HCT116 (cell line): ENCODE results near the gene GALNT13. TPM values are rescaled to one million over a fixed set of nuclear protein-coding genes. Genes with fewer than 3 reads are reported as not detected.

Experiments
- ATAC-seq: fragments of 200-7000 bp; cut with Tn5 transposase; 2 replicates; pipeline ENCODE4 v1.9.1; 2020; ENCODE audit warnings: mild to moderate bottlenecking, moderate library complexity
- BruUV-seq: library from RNA; stranded (reverse); fragments of 400-500 nt; replicated peaks from 2 replicates; lab custom pipeline; 2021; lab: Mats Ljungman, UMichigan
- CTCF ChIA-PET: fragments of 300-600 bp; sonication (Branson Sonifier 250); formaldehyde crosslinking; loops from one replicate; lab custom pipeline; 2021; ENCODE audit warnings: antibody characterized with exemption; lab: Charles Lee
- POLR2A ChIA-PET: fragments of 300-600, 350-600 bp; sonication (Branson Sonifier 250); formaldehyde crosslinking; loops from one replicate; lab custom pipeline; 2021; ENCODE audit warnings: antibody characterized with exemption; lab: Charles Lee
- RAD21 ChIA-PET, 2 experiments: fragments of 300-600 bp; sonication (Branson Sonifier 250); formaldehyde crosslinking; loops; one replicate each; lab custom pipeline; 2023; ENCODE audit warnings: low total read pairs in 2 of 2; ENCODE audit not compliant: uncharacterized antibody in 2 of 2, unreplicated experiment in 2 of 2, low non-redundant PET in 1 of 2; lab: Charles Lee
- DNase-seq: peaks from one replicate; pipeline ENCODE4 v3.0.0-alpha.2; 2010; ENCODE audit warnings: low read depth, low spot score
- H2AFZ ChIP-seq: fragments of 200-600 bp; shearing (Covaris generic), sonication (generic); 2 replicates; pipeline ENCODE4 v1.6.1; 2017; ENCODE audit warnings: low read depth, mixed run types, mixed read lengths, antibody characterized with exemption, low read length; ENCODE audit not compliant: poor library complexity, severe bottlenecking
- H3K27ac ChIP-seq: 2 replicates; pipeline ENCODE4 v1.5.1; 2012; ENCODE audit warnings: low read depth, low read length
- H3K27me3 ChIP-seq: fragments of 200-600 bp; sonication (generic); 2 replicates; pipeline ENCODE4 v1.6.1; 2016; ENCODE audit warnings: mixed run types, low read length, mixed read lengths; ENCODE audit not compliant: insufficient read depth
- H3K36me3 ChIP-seq, 2 experiments: fragments of 200-500 bp in 1 of 2; fragments of 200-600 bp in 1 of 2; sonication (Bioruptor generic) in 1 of 2; sonication (generic) in 1 of 2; 2 replicates each; pipeline versions ENCODE4 v1.5.1 to v1.6.1; 2014 to 2016; ENCODE audit warnings: low read length in 2 of 2, inconsistent platforms in 1 of 2, mixed read lengths in 1 of 2, mixed run types in 1 of 2; ENCODE audit not compliant: insufficient read depth in 2 of 2, control insufficient read depth in 1 of 2
- H3K4me1 ChIP-seq, 2 experiments: fragments of 200-600 bp in 1 of 2; sonication (generic) in 1 of 2; 2 replicates each; pipeline versions ENCODE4 v1.5.1 to v1.6.1; 2012 to 2017; ENCODE audit warnings: low read length in 2 of 2, inconsistent platforms in 1 of 2, mild to moderate bottlenecking in 1 of 2, mixed read lengths in 1 of 2, mixed run types in 1 of 2, moderate library complexity in 1 of 2; ENCODE audit not compliant: insufficient read depth in 2 of 2, control insufficient read depth in 1 of 2
- H3K4me2 ChIP-seq: fragments of 200-600 bp; sonication (generic); 2 replicates; pipeline ENCODE4 v1.6.1; 2017; ENCODE audit warnings: mixed run types, low read length, mixed read lengths
- H3K4me3 ChIP-seq, 2 experiments: fragments of 200-600 bp in 1 of 2; sonication (generic) in 1 of 2; replicated peaks in 1 of 2; 2 replicates each; pipeline ENCODE4 v1.5.1; 2011 to 2016; ENCODE audit warnings: low read length in 2 of 2, control low read depth in 1 of 2, low read depth in 1 of 2, mild to moderate bottlenecking in 1 of 2, mixed read lengths in 1 of 2, mixed run types in 1 of 2
- H3K79me2 ChIP-seq: fragments of 200-600 bp; sonication (generic); 2 replicates; pipeline ENCODE4 v1.6.1; 2017; ENCODE audit warnings: mild to moderate bottlenecking, mixed run types, low read length, moderate library complexity, mixed read lengths; ENCODE audit not compliant: insufficient read depth
- H3K9ac ChIP-seq: fragments of 200-600 bp; sonication (generic); 2 replicates; pipeline ENCODE4 v1.6.1; 2016; ENCODE audit warnings: low read length, mixed read lengths
- H3K9me2 ChIP-seq: fragments of 200-600 bp; sonication (generic), shearing (Covaris generic); 2 replicates; pipeline ENCODE4 v1.6.1; 2017; ENCODE audit warnings: mixed run types, mild to moderate bottlenecking, moderate library complexity; ENCODE audit not compliant: insufficient read depth
- H3K9me3 ChIP-seq, 2 experiments: fragments of 200-500 bp in 1 of 2; fragments of 200-600 bp in 1 of 2; sonication (Bioruptor generic) in 1 of 2; sonication (generic) in 1 of 2; 2 replicates each; pipeline ENCODE4 v1.6.1; 2014 to 2017; ENCODE audit warnings: low read length in 2 of 2, mixed read lengths in 2 of 2, inconsistent platforms in 1 of 2, low read depth in 1 of 2, mild to moderate bottlenecking in 1 of 2, mixed run types in 1 of 2, moderate library complexity in 1 of 2; ENCODE audit not compliant: control insufficient read depth in 1 of 2, insufficient read depth in 1 of 2
- H4K20me1 ChIP-seq: fragments of 200-600 bp; sonication (generic), shearing (Covaris generic); 2 replicates; pipeline ENCODE4 v1.6.1; 2017; ENCODE audit warnings: mixed run types, mild to moderate bottlenecking, moderate library complexity; ENCODE audit not compliant: insufficient read depth
- CBX3 ChIP-seq: IDR thresholded peaks from 2 replicates; pipeline ENCODE4 v1.6.1; 2012; ENCODE audit warnings: low read depth
- CEBPB ChIP-seq: IDR thresholded peaks from 2 replicates; pipeline ENCODE4 v1.6.1; 2012; ENCODE audit warnings: low read depth
- ELF1 ChIP-seq: IDR thresholded peaks from 2 replicates; pipeline ENCODE4 v1.6.1; 2012; ENCODE audit warnings: low read depth, borderline replicate concordance
- EZH2 ChIP-seq: fragments of 200-600 bp; sonication (generic); IDR thresholded peaks from 2 replicates; pipeline ENCODE4 v1.6.1; 2017; ENCODE audit warnings: antibody characterized with exemption, mixed run types
- JUND ChIP-seq: IDR thresholded peaks from 2 replicates; pipeline ENCODE4 v1.6.1; 2012
- POLR2A ChIP-seq: IDR thresholded peaks from 2 replicates; pipeline ENCODE4 v1.7.0; 2011; ENCODE audit warnings: borderline replicate concordance; ENCODE audit not compliant: insufficient read depth, insufficient read length; ENCODE audit errors: extremely low read depth
- POLR2AphosphoS5 ChIP-seq: IDR thresholded peaks from 2 replicates; pipeline ENCODE4 v1.6.1; 2011; ENCODE audit warnings: mild to moderate bottlenecking, low read depth, low read length, moderate library complexity
- RAD21 ChIP-seq: IDR thresholded peaks from 2 replicates; pipeline ENCODE4 v1.6.1; 2012; ENCODE audit warnings: low read depth, mild to moderate bottlenecking
- TCF7L2 ChIP-seq: IDR thresholded peaks from 2 replicates; pipeline ENCODE4 v1.7.0; 2011; ENCODE audit warnings: borderline replicate concordance, inconsistent platforms; ENCODE audit not compliant: insufficient read depth, insufficient read length; ENCODE audit errors: extremely low read depth
- YY1 ChIP-seq: IDR thresholded peaks from 2 replicates; pipeline ENCODE4 v1.6.1; 2011; ENCODE audit warnings: low read length, low read depth, moderate library complexity, mild to moderate bottlenecking; ENCODE audit not compliant: insufficient replicate concordance; ENCODE audit errors: extremely low read depth
- intact Hi-C: fragments of 100-400 bp; cut with micrococcal nuclease; formaldehyde crosslinking; loops from 2 replicates; pipeline ENCODE4 v1.10.0; 2022
- total RNA-seq: library from RNA; stranded (reverse); gene quantifications from one replicate; pipeline ENCODE4 v1.2.1, GENCODE V29; 2021; ENCODE audit not compliant: unreplicated experiment
- TF ChIP-seq, protein P1 (sequence below), 3 experiments: fragments of 200-600 bp in 1 of 3; sonication (generic) in 1 of 3; IDR thresholded peaks in 2 of 3; conservative IDR thresholded peaks in 1 of 3; 2 replicates each; pipeline ENCODE4 v1.5.1; 2012 to 2017; ENCODE audit warnings: low read depth in 2 of 3, low read length in 2 of 3, antibody characterized with exemption in 1 of 3, borderline replicate concordance in 1 of 3, control low read depth in 1 of 3, mild to moderate bottlenecking in 1 of 3, mixed read lengths in 1 of 3, mixed run types in 1 of 3, moderate library complexity in 1 of 3; ENCODE audit not compliant: insufficient read depth in 1 of 3

Gene GALNT13
- total RNA-seq, 1 experiment from 2014 or later = 0.44 TPM

DNA sequence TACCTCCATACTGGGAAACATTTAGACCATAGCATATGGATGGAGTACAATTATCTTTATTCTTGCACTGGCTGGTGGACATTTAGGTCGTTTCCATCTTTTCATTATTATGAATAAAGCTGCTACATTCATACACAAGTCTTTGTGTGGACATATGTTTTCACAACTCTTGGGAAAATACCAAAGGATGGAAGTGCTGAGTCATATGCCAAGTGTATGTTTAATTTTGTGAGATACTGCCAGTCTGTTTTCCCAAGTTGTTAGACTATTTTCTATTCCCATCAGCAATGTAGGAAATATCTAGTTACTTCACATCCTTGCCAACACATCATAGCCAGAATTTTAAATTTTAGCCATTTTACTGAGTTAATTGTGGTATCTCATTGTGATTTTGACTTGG, 91.5 kb downstream of the GALNT13 start (continued):
- TF ChIP-seq, protein P1, sequence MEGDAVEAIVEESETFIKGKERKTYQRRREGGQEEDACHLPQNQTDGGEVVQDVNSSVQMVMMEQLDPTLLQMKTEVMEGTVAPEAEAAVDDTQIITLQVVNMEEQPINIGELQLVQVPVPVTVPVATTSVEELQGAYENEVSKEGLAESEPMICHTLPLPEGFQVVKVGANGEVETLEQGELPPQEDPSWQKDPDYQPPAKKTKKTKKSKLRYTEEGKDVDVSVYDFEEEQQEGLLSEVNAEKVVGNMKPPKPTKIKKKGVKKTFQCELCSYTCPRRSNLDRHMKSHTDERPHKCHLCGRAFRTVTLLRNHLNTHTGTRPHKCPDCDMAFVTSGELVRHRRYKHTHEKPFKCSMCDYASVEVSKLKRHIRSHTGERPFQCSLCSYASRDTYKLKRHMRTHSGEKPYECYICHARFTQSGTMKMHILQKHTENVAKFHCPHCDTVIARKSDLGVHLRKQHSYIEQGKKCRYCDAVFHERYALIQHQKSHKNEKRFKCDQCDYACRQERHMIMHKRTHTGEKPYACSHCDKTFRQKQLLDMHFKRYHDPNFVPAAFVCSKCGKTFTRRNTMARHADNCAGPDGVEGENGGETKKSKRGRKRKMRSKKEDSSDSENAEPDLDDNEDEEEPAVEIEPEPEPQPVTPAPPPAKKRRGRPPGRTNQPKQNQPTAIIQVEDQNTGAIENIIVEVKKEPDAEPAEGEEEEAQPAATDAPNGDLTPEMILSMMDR (IDR thresholded peaks at IDR 0.05 in 2 of 3, conservative IDR thresholded peaks at IDR 0.05 in 1 of 3; ENCODE audit: borderline replicate concordance in 1 of 3, insufficient read depth in 1 of 3, low read depth in 2 of 3, low read length in 2 of 3) = no peak
- TF ChIP-seq JUND = no peak
- TF ChIP-seq TCF7L2 = no peak
- no peak for TF ChIP-seq RAD21
- no peak for TF ChIP-seq ELF1

DNA sequence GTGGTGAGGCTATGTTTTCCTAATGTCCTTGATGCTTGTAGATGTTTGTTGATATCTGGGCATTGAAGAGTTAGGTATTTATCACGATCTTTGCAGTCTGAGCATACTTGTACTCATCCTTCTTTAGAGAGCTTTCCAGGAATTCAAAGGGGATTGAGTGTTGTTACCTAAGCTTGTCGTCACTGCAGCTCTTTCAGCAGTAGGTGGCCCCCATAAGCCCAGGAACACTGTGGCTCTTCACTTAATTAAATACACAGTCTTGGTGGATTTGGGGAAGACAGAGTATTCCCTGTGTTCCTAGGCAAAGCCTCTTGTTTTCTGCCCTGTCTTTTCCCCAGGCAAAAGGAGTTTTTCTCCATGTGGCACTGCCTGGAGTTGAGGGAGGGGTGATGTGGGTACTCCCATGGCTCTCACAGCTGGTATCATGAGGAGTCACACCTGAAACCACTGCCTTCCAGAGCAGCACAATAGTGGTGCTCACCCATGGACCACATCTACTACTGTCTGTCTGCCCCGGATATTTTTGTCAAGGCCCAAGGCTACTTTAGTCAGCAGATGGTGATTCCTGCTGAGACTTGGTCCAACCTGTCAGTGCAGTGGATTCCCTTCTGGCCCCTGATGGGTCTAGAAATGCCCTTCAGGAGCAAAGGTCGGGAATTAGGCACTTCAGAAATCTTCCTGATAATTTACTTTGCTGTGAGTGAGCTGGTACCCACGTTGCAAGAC, 95.7 kb downstream of the GALNT13 start:
- Histone ChIP-seq H3K27ac (no peak overlapping the region), H3K9me2 (no peaks in the 10 kb centered on the region), H3K9me3 (no peaks in the 10 kb centered on the region), H3K4me1 (no peaks in the 10 kb centered on the region), H4K20me1 (no peaks in the 10 kb centered on the region), H2AFZ (no peak overlapping the region), H3K4me2 (no peak overlapping the region), H3K79me2 (no peaks in the 10 kb centered on the region), H3K36me3 (no peaks in the 10 kb centered on the region), H3K4me3 (no peak overlapping the region), H3K9ac (no peak overlapping the region), H3K27me3 (no peaks in the 10 kb centered on the region)
- TF ChIP-seq POLR2A = no peak
- TF ChIP-seq JUND = no peak
- no peak for TF ChIP-seq EZH2
- TF ChIP-seq CBX3 = no peak
- TF ChIP-seq POLR2AphosphoS5 = no peak
- no peak for TF ChIP-seq YY1
- TF ChIP-seq CEBPB = no peak
- TF ChIP-seq ELF1 = no peak
- TF ChIP-seq, protein P1 (IDR thresholded peaks at IDR 0.05 in 2 of 3, conservative IDR thresholded peaks at IDR 0.05 in 1 of 3; ENCODE audit: borderline replicate concordance in 1 of 3, insufficient read depth in 1 of 3, low read depth in 2 of 3, low read length in 2 of 3) = no peak
- no TSS peak for BruUV-seq
- RAD21 ChIA-PET = no interaction called here
- DNase-seq = no peak
- ATAC-seq = peak; percentile 30; the same call in 1 of the 2 replicates
- intact Hi-C loops = no loop called here
- POLR2A ChIA-PET = no interaction called here
- CTCF ChIA-PET = no interaction called here
